Left renal pelvis (tissue), 4 donors: Measurements from ENCODE around the gene ZNF526. TPM values are rescaled to one million over a fixed set of nuclear protein-coding genes. Genes with fewer than 3 reads are reported as not detected.

Experiments
- DNase-seq, 4 donors: peaks; one replicate each; pipeline ENCODE4 v3.0.0-alpha.2; 2013; ENCODE audit warnings: low read depth in 4 of 4, low spot score in 3 of 4
- polyA plus RNA-seq, 4 donors: library from polyadenylated mRNA; unstranded; fragments of 120-200 nt; gene quantifications; one replicate each; pipeline ENCODE4 v1.2.1, GENCODE V29; 2013; ENCODE audit not compliant: insufficient read length in 4 of 4

ZNF526 gene
- polyA plus RNA-seq, 4 donors: 6.6 to 8.7 (median 7.8) TPM

DNA sequence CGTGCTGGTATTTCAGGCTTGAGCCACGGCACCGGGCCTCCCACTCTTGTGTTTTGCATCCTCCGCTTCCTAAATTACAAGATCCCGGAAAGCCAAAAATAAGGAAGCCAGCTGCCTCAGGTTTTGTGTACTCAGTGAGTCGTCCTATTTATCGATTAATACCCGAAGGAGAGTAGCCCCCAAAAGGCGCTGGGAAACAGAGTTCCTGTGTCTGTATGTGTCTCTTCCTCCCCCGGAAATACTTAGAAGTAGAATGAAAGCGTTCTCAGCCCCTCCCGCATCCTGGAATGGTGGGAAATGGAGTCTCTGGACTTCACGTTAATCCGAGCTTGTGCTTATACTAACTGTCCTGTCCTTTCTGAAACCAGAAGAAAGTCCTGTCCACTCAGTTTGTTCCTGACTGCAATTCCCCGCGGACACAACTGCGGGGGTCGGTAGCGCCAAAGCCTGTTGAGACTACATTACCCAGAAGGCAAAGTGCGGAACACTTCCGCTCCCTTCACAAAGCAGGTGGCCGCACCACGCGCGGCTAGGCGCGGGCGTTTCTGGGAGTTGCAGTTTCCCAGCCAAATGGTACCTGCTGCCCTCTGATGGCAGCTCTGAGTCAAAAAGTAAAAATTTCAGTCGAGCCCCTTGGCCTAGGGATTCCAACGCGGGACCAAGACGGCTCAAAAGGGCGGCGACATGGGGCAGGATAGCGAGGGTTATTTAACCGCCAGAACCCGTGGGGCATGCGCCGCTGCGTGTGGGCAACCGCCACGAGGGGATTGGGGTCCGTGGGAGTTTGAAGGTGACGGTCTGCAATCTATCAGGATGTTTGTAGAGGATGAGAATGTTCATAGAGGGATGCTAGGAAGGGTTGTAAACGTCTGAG lies 24.5 kb downstream of the ZNF526 start:
- DNase-seq: peak in 2 of 4 donors; percentile 88 to 91

DNA sequence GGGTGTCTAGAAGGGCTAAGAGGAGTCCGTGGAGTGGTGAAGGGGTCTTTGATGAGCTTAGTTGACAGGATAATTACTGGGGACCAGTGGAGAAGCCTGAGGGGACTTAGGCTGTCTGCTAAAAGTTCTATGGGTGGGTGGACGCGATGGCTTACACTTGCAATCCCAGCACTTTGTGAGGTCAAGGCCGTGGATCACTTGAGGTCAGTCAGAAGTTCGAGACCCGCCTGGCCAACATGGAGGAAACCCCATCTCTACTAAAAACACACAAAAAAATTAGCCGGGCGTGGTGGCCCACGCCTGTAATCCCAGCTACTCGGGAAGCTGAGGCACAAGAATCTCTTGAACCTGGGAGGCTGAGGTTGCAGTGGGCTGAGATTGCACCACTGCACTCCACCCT lies 25.1 kb downstream of the ZNF526 start:
- no peak for DNase-seq

DNA sequence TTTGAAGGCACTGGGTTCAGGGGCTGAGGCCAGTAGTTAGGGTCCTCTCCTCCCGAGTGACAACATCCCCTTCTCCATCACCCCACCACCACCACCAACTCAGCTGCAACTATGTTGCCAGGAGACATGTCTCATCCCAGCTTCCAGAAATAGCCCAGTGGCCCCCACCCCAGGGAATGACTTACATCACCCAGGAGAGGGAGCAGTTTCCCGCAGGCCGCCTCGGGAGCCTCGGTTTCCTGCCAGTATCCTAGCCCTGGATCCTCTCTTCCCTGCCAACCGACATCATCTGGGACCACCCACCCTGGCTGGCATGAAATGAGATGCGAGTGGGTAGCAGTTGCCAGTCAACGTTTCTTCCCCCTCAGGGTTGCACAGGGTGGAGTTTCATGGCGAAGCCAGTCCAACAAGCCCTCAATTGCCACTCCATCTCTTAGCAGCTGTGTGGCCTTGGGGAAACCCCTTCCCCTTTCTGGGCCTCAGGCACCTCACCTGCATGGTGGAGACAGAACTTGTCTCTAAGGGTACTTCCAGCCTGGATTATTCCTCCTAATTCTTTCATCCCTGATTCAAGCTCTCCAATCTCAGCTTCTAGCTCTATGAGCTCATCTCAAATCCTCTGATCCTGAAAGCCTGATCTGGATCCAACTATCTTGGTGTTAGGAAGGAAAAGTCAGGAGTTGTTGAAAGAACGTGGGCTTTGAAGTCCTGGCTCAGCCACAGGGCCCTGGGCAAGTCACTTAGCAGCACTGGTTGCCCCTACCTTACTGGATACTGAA lies 26.2 kb downstream of the ZNF526 start:
- no peak for DNase-seq

DNA sequence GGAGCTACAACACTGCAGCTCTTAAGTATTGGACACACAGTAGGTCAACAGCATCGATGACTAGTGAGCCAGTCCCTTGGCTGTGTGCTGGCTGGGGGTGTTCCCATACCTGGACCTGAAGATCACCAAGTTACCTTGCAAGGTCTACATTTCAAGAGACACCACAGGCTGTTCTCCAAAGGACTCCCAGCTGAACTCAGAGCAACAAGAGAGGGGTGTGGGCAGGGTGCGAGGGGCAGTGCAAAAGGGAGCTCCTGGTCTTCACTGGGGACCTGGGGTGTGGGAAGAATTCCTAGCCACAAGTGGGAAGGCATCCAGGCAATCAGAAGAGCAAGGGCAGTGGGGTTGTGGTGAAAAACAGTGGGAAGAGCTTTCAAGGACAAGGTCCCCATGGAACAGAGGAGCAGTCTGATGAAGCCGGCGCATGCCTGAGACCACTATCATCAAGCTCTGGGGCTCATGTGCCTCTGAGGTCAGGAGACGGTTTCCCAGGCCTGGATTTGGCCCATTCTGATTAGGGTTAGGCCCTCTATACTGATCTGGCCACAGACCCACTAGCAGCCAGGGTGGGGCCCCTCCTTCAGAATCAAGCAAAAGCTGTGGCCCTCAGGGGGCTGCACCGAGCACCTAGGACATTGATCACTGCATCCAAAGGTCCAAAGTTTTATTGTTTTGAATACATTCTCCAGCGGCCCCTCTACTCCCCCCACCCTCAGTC lies 27.0 kb downstream of the ZNF526 start:
- no peak for DNase-seq

DNA sequence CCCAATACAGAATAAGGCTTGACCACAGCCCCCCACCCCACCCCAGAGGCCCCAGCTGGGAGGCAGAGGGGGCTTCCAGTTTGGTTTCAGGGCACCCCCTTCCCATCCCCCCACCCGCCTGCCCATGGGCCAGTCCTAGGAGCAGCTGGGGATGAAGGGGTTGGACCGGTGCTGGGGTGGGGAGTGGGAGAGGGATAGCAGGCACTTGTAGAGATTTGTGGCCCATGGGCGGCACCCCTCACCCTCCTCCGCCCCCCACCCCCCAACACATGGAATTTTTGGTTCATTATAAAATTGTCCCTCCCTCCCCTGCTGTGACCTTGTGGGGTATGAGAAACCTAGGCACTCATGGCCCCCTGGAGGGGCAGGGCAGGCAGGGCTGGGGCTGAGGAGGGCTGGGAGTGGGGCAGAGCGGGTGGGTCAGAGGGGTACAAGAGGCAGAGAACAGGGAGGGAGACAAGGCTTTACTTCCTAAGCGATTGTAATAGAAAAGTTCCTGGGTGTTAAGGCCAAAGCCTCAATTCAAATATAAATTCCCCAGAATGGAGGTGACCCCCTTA lies 27.6 kb downstream of the ZNF526 start:
- no peak for DNase-seq

DNA sequence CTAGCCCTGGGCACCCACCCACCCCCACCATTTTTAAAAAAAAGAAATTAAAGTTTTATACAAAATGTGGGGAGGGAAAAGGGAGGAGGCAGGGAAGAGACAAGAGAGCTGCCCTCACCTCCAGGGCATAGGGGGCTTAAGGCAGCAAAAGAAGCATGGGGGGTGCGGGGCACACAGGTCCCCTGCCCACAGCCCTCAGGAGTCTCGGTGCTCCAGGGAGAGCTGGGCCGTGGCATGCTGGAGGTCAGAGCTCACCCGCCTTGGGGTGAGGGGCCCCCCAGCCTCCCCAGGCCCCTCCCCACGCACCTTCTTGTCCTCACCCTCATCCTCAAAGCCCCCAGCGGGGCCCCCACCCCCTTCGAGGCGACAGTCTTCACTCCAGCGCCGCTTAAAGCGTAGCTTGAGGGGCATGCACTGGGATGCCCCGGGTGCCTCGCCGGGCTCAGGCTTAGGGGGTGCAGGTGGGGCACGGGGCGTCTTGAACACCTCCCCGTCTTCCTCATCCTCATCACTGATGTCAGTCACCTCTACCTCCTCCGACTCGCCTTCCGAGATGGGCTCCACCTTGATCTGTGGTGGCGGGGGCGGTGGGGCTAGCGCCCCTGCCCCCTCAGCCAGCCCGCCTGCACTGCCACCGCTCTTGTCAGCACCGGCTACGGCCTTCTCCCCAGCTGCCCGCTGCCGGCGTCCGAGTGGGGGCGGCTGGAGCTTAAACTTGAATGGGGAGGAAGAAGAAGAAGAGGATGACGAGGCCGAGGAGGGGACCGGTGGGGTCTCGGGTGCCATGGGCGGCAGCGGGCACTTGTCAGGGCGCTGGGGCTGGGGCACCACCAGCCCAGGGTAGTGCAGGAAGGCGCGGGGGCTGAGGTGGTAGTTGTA lies 28.4 kb downstream of the ZNF526 start:
- no peak for DNase-seq

DNA sequence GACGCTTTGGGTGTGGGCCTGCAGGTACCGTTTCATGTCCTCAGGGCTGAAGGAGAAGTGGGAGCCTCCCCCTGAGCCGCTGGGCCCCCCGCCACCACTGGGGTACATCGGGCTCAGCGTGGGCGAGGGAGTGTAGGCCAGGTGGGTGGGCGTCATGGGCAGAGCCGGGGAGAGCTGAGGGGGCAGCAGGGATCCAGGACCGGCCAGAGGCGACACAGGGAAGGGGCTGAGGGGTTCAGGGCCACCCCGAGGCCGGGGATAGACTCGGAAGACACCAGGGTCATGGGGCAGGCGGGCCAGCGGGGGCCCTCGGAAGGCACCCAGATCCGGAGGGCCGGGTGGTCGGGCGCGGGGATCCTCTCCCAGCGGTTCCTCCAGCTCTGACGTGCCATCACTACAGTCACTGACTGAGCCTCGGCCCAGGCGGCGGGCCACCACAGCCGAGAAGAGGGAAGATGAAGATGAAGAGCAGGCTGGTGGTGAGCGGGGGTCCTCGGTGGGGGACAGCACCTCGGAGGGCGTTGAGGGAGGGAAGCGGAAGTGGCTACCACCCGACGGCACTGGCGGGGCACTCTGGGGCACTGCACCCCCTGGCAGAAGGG lies 29.1 kb downstream of the ZNF526 start:
- no peak for DNase-seq

DNA sequence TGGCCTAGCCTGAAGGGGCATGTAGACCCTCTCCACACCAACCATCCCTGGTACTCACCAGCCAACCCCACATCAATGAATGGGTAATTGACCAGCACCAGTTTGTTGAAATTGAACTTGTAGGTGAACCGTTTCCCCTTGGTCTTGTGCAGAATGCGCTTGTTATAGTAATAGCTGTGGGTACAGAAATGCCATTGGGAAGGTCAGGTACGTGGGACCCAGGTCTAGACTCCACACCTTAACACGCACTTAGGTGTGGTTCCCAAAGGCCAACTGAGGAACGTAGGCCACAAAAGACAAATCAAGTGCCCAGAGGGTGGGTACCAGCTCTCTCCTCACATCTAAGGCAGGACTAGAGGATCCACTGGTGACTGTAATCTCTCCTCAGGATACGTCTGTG lies 29.7 kb downstream of the ZNF526 start:
- DNase-seq: no peak

DNA sequence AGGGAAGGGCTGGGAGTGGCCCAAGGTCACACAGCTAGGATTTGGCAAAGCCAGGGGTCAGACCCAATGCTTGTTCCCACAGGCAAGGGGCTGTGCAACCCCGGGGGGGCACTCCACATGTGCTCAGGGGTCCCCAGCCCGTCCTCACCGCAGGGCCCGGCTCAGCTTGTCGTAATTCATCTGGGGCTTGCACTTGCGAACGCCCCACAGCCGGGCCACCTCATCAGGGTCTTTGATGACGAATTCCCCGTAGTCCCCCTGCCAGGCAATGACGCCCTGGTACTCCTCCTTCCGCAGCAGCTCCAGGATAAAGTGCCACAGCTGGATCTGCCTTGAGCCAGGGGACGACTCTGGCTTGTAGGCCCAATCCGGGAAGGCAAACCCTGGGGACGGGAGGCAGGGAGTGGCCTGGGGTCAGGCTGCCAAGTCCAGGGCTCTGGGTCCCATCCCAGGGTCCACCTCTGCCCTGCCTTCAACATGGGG lies 30.1 kb downstream of the ZNF526 start:
- no peak for DNase-seq

DNA sequence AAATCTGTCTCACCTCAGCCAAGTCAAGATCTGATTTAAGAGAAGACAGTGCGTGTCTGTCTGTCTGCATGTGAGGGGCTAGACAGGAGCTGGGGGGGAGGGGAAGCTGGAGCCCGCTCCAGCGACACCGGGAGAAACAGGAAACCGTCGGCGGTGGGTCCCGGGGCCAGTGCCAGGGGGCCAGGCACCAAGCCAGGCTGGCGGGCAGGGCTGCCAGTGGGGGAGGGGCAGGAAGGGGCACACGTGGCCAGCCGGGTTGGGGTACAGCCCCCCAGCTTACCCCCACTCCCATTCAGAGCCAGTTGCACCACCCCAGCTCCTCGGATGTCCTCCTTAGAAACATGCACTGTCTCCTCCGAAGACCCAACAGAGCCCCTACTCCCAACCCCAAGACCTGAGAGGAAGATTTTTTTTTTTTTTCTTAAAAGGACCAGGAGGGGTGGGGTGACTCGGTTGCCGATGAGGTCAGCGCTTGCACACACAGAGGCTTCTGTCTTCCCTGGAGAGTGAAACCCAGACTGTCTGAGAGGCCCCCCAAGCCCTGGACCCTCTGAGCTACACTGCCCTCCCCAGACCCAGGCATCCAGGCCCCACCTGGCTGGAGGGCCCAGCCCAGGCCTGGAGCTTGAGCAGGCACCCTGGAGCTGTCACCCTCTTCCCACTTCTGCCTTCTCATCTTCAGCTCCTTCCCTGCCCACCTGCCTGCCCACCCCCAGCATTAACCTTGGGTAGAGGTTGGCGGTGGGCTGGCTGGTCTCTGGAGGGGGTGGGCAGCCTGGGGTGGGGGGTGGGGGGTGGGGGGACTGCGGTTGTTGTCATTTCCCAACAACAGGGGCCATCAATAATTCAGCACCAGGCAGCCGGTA lies 30.8 kb downstream of the ZNF526 start:
- no peak for DNase-seq

DNA sequence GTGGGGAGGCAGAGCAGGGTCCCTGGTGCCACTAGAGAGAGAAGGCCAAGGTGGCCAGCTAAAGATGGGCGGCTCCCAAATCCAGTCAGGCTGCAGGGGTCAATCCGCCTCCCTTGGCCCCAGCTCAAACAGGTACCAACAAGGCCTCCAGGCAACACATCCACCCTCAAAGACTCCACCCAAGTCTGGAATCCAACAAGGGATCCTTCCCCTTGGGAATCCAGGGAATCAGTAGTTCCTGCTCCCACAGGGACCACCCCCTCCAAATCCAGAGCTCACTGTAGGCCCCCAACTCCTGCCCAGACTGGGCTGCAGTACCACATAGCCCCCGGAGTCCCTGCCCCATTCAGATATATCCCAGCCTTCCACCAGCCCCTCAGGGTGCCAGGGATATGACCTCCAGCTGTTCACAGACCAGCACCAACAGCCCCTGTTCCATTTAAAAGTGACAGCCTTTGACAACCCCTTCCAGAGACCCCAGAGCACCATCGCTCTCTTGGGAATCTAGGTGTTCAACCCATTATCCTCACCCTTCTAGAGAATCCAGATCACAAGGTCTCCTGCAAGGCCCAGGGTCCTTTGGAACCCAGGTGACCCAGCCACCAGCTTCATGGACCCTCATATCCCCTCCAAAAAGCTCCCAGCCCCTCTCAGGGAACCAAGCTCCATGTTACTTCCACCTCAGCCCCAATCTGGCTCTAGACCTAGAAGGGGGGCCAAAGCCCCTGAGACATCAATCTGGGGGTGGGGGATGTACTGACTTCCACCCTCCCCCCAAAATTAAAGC lies 31.7 kb downstream of the ZNF526 start:
- no peak for DNase-seq

DNA sequence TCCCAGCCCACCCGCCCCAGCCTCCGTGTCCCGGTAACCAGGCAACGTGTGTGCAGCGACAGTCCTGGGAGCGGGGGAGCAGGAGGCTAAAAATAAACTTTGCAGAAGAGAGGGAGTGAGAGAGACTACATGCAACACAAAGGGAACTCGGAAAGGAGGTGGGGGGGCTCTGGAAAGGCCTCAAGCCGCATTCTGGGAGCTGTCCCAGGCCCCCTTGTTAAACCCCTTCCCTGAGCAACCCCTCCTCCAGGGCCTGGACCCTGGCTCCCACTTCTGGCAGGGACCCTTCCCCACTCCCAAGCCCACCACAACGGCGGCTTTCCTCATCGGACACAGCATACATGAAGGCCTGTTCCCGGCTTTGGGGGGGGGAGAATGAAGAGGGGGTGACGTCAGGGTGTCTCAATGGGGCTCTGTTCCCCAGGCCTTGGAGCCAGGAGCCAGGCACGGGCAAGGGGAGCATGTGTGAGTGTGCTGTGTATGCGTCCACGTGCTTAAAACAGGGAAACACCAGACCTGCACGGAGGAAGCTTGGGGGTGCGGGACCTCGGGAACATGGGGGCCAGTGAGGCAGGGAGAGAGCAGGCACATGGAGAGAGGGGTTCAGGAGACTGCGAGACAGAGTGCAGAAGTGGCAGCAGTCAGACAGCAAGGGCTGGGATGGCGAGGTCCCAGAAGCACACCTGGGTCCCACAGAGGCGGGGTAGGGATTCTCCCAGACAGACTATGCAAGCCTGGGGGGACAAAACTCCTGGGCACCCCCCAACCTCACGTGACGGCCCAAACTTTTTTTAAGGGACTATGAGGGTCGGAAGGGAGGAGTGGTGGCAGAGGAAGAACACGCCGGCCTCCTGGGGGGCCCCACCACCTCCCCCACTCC lies 32.5 kb downstream of the ZNF526 start:
- no peak for DNase-seq

DNA sequence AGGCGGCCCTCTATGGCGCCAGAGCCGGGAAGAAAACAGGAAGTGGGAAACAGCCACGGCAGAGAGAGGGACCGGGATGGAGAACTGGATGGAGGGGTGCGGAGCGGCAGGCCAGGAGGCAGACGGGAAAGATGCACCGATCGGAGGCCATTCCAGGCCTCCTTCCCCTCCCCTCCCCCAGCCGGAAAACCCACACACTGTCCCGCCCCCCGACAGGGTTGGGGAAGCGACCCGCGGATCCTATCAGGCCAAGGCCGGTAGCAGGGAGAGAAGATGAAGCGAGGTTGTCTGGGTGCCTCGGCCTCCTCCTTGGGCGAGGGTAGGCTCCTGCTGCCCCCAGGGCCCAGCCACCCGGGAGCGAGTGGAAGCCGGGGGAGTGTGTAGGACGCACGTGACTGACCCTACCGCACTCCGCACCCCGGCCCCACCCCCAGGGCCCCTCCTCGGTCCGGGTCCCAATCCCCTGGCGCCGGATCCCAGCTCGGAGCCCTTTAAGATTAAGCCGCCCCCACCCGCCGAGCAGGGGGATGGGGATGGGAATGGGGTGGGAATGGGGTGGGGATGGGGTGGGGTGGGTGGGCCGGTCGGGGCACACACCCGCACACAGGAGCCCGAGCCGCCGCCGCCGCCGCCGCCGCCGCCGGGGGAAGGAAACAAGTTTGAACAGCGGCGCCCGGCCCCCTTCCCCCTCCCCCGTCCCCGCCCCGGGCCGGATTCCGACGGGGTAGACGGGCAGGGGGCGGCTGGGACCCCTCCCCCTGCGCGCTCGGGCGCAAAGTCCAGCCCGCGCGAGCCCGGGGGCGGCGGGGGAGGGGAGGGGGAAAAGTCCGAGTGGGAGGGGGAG lies 33.4 kb downstream of the ZNF526 start:
- DNase-seq: no peak

DNA sequence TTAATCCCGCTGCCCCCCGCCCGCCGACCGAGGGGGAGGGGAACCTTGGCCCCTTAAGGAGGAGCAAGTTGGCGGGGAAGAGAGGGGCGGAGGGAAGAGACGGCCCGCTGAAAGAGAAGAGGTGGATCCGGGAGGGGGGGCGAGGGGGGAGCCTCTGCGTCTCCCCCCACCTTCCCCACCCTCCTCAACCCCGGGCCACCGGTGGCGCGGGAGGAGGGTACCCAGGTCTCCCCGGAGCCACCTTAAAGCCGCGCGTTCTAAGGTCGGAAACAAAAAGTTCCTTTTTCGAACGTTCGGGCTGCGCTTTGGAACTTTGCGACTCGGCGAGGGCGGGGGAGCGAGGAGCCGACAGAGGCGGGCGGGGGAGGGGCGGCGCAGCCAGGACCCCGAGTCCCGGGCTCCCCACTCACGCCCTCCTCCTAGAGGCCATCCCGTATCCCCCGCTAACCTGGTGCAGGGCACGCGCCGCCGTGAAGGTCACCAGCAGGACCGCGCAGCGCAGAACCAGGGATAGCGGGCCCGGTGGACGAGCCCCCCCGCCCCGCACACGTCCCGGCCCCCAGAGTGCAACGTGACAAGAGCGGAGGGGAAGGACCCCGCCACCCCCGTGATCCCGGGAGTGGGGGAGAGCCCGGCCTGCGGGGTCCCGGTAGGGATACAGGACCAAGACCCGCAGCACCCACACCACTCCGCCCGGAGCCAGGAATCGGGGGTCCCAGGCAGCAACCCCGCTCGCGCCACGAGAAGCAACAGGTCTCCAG lies 34.2 kb downstream of the ZNF526 start:
- DNase-seq: peak in 1 of 4 donors; percentile 70
